D721Med (cell line): ENCODE measurements around the gene PRSS33.

Source experiments
- DNase-seq: peaks from one replicate; pipeline ENCODE4 v3.0.0; 2011; ENCODE audit warnings: low spot score; ENCODE audit not compliant: insufficient read length
- FAIRE-seq: peaks from 2 replicates; lab custom pipeline; 2011; peaks lifted over from hg19 to GRCh38; lab: Jason Lieb, UNC
- CTCF ChIP-seq: IDR thresholded peaks from 2 replicates; pipeline ENCODE4 v1.5.1; 2012; ENCODE audit warnings: mild to moderate bottlenecking, control low read depth; ENCODE audit not compliant: insufficient read depth; ENCODE audit errors: missing control alignments

Gene PRSS33

GRCh38 chr16:2820836-2821486 is 33.6 kb upstream of the PRSS33 start:
- TF ChIP-seq CTCF = no peak
- FAIRE-seq (no peak), DNase-seq (no peak)

GRCh38 chr16:2819939-2820835 is 32.8 kb upstream of the PRSS33 start:
- FAIRE-seq (no peak), DNase-seq (no peak)
- TF ChIP-seq CTCF = no peak

- TF ChIP-seq CTCF = no peak
- DNase-seq (no peak), FAIRE-seq (no peak)
Measured at GRCh38 chr16:2819179-2819938, 32.0 kb upstream of the PRSS33 start.

- no peak for TF ChIP-seq CTCF
- DNase-seq = no peak
Measured at GRCh38 chr16:2818272-2818876, 31.0 kb upstream of the PRSS33 start.

GRCh38 chr16:2817340-2818271 is 30.2 kb upstream of the PRSS33 start:
- TF ChIP-seq CTCF = no peak
- FAIRE-seq = no peak
- DNase-seq = no peak

More at GRCh38 chr16:2818272-2818876, 31.0 kb upstream of the PRSS33 start:
- FAIRE-seq = no peak
